HepG2 (cell line): ENCODE measurements around the gene NAPEPLD. TPM values are rescaled to one million over a fixed set of nuclear protein-coding genes. Genes with fewer than 3 reads are reported as not detected.

Experiments
- AHDC1 ChIP-seq: sonication (generic); formaldehyde crosslinking; IDR thresholded peaks from 2 replicates; pipeline ENCODE4 v1.5.1; 2020; ENCODE audit warnings: mild to moderate bottlenecking, missing genetic modification reagents, borderline replicate concordance
- ASH2L ChIP-seq: fragments of 300-600, 200-600 bp; sonication (generic); IDR thresholded peaks from 2 replicates; pipeline ENCODE4 v1.7.0; 2017; ENCODE audit warnings: low read depth, mild to moderate bottlenecking, moderate library complexity, mixed read lengths, low read length; ENCODE audit not compliant: insufficient read length
- FLYWCH1 ChIP-seq: sonication (generic); formaldehyde crosslinking; IDR thresholded peaks from 2 replicates; pipeline ENCODE4 v1.8.1; 2023; ENCODE audit warnings: mild to moderate bottlenecking, missing genetic modification reagents
- HOXA3 ChIP-seq: sonication (generic); formaldehyde crosslinking; IDR thresholded peaks from 2 replicates; pipeline ENCODE4 v1.5.0; 2020; ENCODE audit warnings: missing genetic modification reagents
- KLF15 ChIP-seq: sonication (generic); formaldehyde crosslinking; IDR thresholded peaks from 2 replicates; pipeline ENCODE4 v1.8.1; 2023; ENCODE audit warnings: borderline replicate concordance, mild to moderate bottlenecking, inconsistent platforms, missing genetic modification reagents, mixed read lengths
- LBX2 ChIP-seq: sonication (generic); formaldehyde crosslinking; IDR thresholded peaks from 2 replicates; pipeline ENCODE4 v1.5.0; 2020; ENCODE audit warnings: missing genetic modification reagents, mild to moderate bottlenecking, borderline replicate concordance
- ZBTB39 ChIP-seq: sonication (generic); formaldehyde crosslinking; IDR thresholded peaks from 2 replicates; pipeline ENCODE4 v1.5.0; 2020; ENCODE audit warnings: missing genetic modification reagents
- ZFY ChIP-seq: sonication (generic); formaldehyde crosslinking; IDR thresholded peaks from 2 replicates; pipeline ENCODE4 v1.4.0; 2020; ENCODE audit warnings: missing genetic modification reagents
- ZMYM4 ChIP-seq: sonication (generic); formaldehyde crosslinking; IDR thresholded peaks from 2 replicates; pipeline ENCODE4 v1.8.1; 2023; ENCODE audit warnings: mild to moderate bottlenecking, missing genetic modification reagents
- ZNF121 ChIP-seq: sonication (generic); formaldehyde crosslinking; IDR thresholded peaks from 2 replicates; pipeline ENCODE4 v1.5.0; 2020; ENCODE audit warnings: mild to moderate bottlenecking, missing genetic modification reagents
- ZNF224 ChIP-seq: sonication (generic); formaldehyde crosslinking; IDR thresholded peaks from 2 replicates; pipeline ENCODE4 v1.5.0; 2020; ENCODE audit warnings: mild to moderate bottlenecking, missing genetic modification reagents
- ZNF441 ChIP-seq: sonication (generic); formaldehyde crosslinking; IDR thresholded peaks from 2 replicates; pipeline ENCODE4 v1.7.0; 2021; ENCODE audit warnings: missing genetic modification reagents, borderline replicate concordance
- ZNF563 ChIP-seq: sonication (generic); formaldehyde crosslinking; IDR thresholded peaks from 2 replicates; pipeline ENCODE4 v1.8.0; 2022; ENCODE audit warnings: mild to moderate bottlenecking, moderate library complexity, missing genetic modification reagents
- ZNF574 ChIP-seq: sonication (generic); formaldehyde crosslinking; IDR thresholded peaks from 2 replicates; pipeline ENCODE4 v1.4.0; 2020; ENCODE audit warnings: missing genetic modification reagents
- ZNF747 ChIP-seq: sonication (generic); formaldehyde crosslinking; IDR thresholded peaks from 2 replicates; pipeline ENCODE4 v1.8.1; 2023; ENCODE audit warnings: missing genetic modification reagents, mild to moderate bottlenecking, borderline replicate concordance
- ZSCAN30 ChIP-seq: sonication (generic); formaldehyde crosslinking; IDR thresholded peaks from 2 replicates; pipeline ENCODE4 v1.5.0; 2020; ENCODE audit warnings: mild to moderate bottlenecking, missing genetic modification reagents
- polyA plus RNA-seq, 8 experiments: library from polyadenylated mRNA; depleted of rRNA in 3 of 8; stranded (reverse) in 7 of 8; unstranded in 1 of 8; fragments of >200 nt; fragmentation: Illumina TruSeq in 4 of 8; extraction: Trizol in 4 of 8; gene quantifications; 2 replicates each; pipeline versions ENCODE4 v1.2.1 to v1.2.3, GENCODE V29; 2011 to 2016; ENCODE audit warnings: low read depth in 4 of 8, missing spikeins in 1 of 8, mixed read lengths in 1 of 8; ENCODE audit not compliant: insufficient read depth in 1 of 8
- total RNA-seq, 5 experiments: library from RNA; depleted of rRNA; stranded (reverse); fragments of >200 nt; fragmentation: Illumina TruSeq; extraction: Trizol; gene quantifications; 2 replicates each; pipeline ENCODE4 v1.2.3, GENCODE V29; 2016; ENCODE audit warnings: low read depth in 1 of 5

The NAPEPLD gene
- total and polyA plus RNA-seq, 2 of the 13 experiments (the other 11 are each of a cell fraction or from before 2014, with no cell fraction given), result 3.4 to 5.6 TPM

- TF ChIP-seq AHDC1 (CRISPR knock-in tag) (peak; percentile 29; the same call in 1 of the 2 replicates), HOXA3 (CRISPR knock-in tag) (peak; percentile 98), FLYWCH1 (CRISPR knock-in tag) (peak; percentile 89; the same call in 1 of the 2 replicates), ZBTB39 (CRISPR knock-in tag) (no peak), ASH2L (peak; percentile 89), ZNF747 (CRISPR knock-in tag) (no peak), ZMYM4 (peak; percentile 94), LBX2 (CRISPR knock-in tag) (peak; percentile 73; the same call in 1 of the 2 replicates), ZSCAN30 (CRISPR knock-in tag) (no peak), ZNF574 (peak; percentile 86), ZNF121 (CRISPR knock-in tag) (0 out of 2 replicates have a peak, but pooled peaks have one; percentile 4), ZNF441 (peak; percentile 16; the same call in 1 of the 2 replicates), ZFY (CRISPR knock-in tag) (peak; percentile 99), KLF15 (CRISPR knock-in tag) (0 out of 2 replicates have a peak, but pooled peaks have one; percentile 61), ZNF563 (CRISPR knock-in tag) (peak; percentile 59), ZNF224 (CRISPR knock-in tag) (no peak)
These were observed at the start of gene NAPEPLD (continued) for GRCh38 chr7:103148994-103149807.
